Mesothelial cell of epicardium (in vitro differentiated cells): ENCODE data around the gene ALS2. TPM values are rescaled to one million over a fixed set of nuclear protein-coding genes. Genes with fewer than 3 reads are reported as not detected.

ENCODE experiments used
- DNase-seq, 2 experiments: peaks; one replicate each; pipeline ENCODE4 v3.0.0; 2021; ENCODE audit warnings: low spot score in 2 of 2; ENCODE audit not compliant: unreplicated experiment in 2 of 2
- H3K27ac Mint-ChIP-seq: 2 replicates; pipeline ENCODE4 v1.8.0; 2021; ENCODE audit warnings: mixed read lengths
- H3K27me3 Mint-ChIP-seq: 2 replicates; pipeline ENCODE4 v1.8.0; 2021; ENCODE audit warnings: low read depth, mixed read lengths
- H3K36me3 Mint-ChIP-seq: 2 replicates; pipeline ENCODE4 v1.8.0; 2021; ENCODE audit warnings: mixed read lengths
- H3K4me1 Mint-ChIP-seq: 2 replicates; pipeline ENCODE4 v1.8.0; 2021; ENCODE audit warnings: mixed read lengths
- H3K4me3 Mint-ChIP-seq: 2 replicates; pipeline ENCODE4 v1.8.0; 2021; ENCODE audit warnings: mild to moderate bottlenecking, moderate library complexity, mixed read lengths
- H3K9me3 Mint-ChIP-seq: 2 replicates; pipeline ENCODE4 v1.8.0; 2021; ENCODE audit warnings: mixed read lengths
- total RNA-seq: library from RNA; stranded (reverse); gene quantifications from 3 replicates; pipeline ENCODE4 v1.2.1, GENCODE V29; 2021
- TF ChIP-seq, protein P1 (sequence below): fragments of 200-600 bp; sonication (generic); IDR thresholded peaks from one replicate; pipeline ENCODE4 v1.5.0; 2021; ENCODE audit warnings: antibody characterized with exemption; ENCODE audit not compliant: unreplicated experiment

The ALS2 gene
- total RNA-seq, 1 donor from 2014 or later: 36.1 TPM

DNA sequence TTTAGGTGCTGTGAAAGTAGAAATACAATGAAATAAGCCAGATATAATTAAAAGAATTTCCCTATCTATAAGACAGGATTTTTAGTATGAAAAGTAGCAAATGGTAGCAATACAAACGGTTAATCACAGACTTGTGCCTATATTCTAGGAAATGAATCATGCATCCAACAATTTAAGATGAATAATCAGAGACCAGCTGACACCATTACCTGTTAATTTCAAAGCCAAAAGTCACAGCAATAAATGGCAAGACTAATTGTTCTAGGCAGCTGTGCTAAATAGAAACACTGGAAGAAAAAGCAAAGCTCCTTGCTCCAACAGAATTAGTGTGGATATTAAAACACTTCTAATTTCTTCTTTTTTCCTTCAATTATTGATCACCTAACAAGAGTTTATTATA is 47.2 kb downstream of the ALS2 start:
- Mint-ChIP-seq H3K36me3 (peaks cover 53% of the 10 kb centered on the region), H3K4me1 (no peaks in the 10 kb centered on the region), H3K4me3 (no peak overlapping the region), H3K27ac (no peak overlapping the region), H3K27me3 (no peaks in the 10 kb centered on the region), H3K9me3 (peaks cover 21% of the 10 kb centered on the region)
- TF ChIP-seq, protein P1, sequence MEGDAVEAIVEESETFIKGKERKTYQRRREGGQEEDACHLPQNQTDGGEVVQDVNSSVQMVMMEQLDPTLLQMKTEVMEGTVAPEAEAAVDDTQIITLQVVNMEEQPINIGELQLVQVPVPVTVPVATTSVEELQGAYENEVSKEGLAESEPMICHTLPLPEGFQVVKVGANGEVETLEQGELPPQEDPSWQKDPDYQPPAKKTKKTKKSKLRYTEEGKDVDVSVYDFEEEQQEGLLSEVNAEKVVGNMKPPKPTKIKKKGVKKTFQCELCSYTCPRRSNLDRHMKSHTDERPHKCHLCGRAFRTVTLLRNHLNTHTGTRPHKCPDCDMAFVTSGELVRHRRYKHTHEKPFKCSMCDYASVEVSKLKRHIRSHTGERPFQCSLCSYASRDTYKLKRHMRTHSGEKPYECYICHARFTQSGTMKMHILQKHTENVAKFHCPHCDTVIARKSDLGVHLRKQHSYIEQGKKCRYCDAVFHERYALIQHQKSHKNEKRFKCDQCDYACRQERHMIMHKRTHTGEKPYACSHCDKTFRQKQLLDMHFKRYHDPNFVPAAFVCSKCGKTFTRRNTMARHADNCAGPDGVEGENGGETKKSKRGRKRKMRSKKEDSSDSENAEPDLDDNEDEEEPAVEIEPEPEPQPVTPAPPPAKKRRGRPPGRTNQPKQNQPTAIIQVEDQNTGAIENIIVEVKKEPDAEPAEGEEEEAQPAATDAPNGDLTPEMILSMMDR: no peak
- DNase-seq: no peak

DNA sequence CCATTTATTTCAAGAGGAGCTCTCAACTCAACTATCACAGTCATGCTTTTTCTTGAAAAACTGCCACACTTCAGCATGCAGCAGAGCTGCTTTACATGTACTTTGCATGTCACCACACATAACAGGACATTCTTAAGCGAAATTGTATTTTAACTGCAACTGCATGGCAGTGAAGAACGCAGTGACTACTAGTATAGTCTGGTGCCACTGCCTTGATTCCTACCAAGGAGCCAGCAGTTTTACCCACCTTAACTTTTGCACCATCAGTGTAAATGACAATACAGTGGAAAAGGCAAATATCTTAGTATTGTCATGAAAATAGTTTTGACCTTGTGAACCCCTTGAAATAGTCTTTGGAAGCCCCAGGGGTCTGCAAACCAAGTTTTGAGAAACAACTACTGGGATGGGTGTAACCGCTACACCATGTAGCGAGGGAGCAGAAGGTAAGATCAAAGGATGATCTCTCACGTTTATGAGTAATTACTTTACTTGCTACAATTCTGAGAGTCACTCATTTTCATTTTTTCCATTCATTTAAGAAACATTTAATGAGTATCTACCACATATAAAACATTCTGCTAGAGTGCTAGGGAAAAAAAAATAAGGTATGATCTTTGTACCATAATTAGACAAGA is 50.0 kb downstream of the ALS2 start:
- H3K27me3 Mint-ChIP-seq: no peaks in the 10 kb centered on the region
- TF ChIP-seq, protein P1: no peak
- DNase-seq: no peak
- H3K9me3 Mint-ChIP-seq: peaks cover 8% of the 10 kb centered on the region
- no peak overlapping the region for H3K4me3 Mint-ChIP-seq
- peaks cover 43% of the 10 kb centered on the region for H3K36me3 Mint-ChIP-seq
- no peaks in the 10 kb centered on the region for H3K4me1 Mint-ChIP-seq
- no peak overlapping the region for H3K27ac Mint-ChIP-seq

DNA sequence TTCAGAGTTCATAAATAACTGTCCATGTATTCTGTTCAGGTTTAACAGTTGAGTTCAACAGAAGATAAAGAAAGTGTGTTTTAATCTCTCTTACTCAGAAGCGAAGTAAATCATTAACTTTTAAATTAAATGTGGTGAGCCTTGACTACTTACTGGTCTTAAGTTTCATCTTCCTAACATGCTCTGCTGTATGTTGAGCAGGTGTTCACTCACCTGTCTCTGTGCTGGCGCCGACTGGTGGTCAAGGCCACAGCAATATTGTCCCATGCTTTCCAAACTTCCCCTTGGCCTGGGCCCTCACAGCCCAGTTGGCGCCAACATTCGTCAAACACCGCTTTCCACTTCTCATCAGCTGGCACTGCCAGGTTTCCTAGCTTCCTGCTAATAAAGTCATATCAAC is 65.3 kb downstream of the ALS2 start:
- Mint-ChIP-seq H3K36me3 (peaks cover 52% of the 10 kb centered on the region), H3K9me3 (peaks cover 7% of the 10 kb centered on the region), H3K27ac (no peak overlapping the region), H3K4me3 (no peak overlapping the region), H3K4me1 (no peaks in the 10 kb centered on the region), H3K27me3 (no peaks in the 10 kb centered on the region)
- TF ChIP-seq, protein P1: no peak
- DNase-seq: no peak

DNA sequence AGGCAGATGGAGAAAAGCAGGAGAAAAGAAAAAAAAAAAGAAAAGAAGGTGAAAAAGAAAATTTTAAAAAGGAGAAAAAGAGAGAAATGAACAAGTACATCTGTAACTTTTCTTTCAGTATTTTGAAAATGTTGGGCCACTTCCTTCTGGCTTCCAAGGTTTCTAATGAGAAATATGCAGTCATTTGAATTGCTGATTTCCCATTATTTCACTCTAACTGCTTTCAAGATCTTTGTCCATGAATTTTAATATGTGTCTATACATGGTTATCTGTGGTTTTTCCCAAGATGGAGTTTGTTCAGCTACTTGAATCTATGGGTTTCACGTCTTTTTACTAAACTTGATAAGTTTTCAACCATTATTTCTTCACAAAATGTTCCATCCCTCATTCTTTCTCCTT is 68.0 kb downstream of the ALS2 start:
- no peaks in the 10 kb centered on the region for H3K4me1 Mint-ChIP-seq
- H3K9me3 Mint-ChIP-seq: no peaks in the 10 kb centered on the region
- H3K4me3 Mint-ChIP-seq: no peak overlapping the region
- H3K27ac Mint-ChIP-seq: no peak overlapping the region
- TF ChIP-seq, protein P1: no peak
- H3K36me3 Mint-ChIP-seq: peaks cover 43% of the 10 kb centered on the region
- DNase-seq: no peak
- no peaks in the 10 kb centered on the region for H3K27me3 Mint-ChIP-seq

DNA sequence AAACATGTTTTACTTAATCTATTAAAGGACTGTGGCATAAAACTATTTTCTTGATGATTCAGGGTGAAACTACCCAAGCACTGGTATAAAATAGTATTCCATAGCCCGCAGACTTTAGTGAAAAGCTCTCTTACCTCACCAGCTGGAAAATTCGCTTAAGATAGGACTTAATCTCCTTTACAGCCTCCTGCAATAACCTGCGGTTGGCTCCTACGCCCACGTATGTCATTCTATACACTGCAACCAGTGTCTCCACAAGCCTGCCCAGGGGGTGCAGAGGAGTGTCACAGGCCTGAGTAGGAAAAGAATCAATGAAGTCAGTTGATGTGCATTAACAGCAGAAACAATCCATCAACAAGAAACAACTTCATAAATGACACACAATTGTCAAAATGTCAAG is 71.0 kb downstream of the ALS2 start:
- no peaks in the 10 kb centered on the region for H3K9me3 Mint-ChIP-seq
- H3K36me3 Mint-ChIP-seq: peaks cover 43% of the 10 kb centered on the region
- no peak overlapping the region for H3K27ac Mint-ChIP-seq
- TF ChIP-seq, protein P1: no peak
- no peaks in the 10 kb centered on the region for H3K4me1 Mint-ChIP-seq
- H3K4me3 Mint-ChIP-seq: no peak overlapping the region
- no peak for DNase-seq
- H3K27me3 Mint-ChIP-seq: no peaks in the 10 kb centered on the region

DNA sequence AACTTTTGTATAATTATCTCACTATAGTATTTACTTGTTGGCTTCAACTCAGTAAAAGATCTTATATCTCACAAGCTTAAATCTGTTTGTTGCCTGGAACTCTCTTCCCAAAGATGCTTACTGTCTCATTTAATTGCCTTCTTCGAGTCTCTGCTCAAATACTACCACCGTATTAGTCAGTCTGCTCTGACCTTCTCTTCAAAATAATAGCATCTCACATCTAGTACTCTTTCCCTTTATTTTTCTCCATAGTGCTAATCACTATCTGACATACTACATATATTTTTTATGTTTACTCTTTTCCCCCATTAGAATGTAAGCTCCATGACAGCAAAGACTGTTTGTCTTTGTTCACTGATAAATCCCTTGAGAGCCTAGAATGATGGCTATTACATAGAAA is 71.7 kb downstream of the ALS2 start:
- H3K36me3 Mint-ChIP-seq: peaks cover 43% of the 10 kb centered on the region
- no peaks in the 10 kb centered on the region for H3K4me1 Mint-ChIP-seq
- no peaks in the 10 kb centered on the region for H3K9me3 Mint-ChIP-seq
- TF ChIP-seq, protein P1: no peak
- no peak overlapping the region for H3K27ac Mint-ChIP-seq
- H3K4me3 Mint-ChIP-seq: no peak overlapping the region
- no peaks in the 10 kb centered on the region for H3K27me3 Mint-ChIP-seq
- DNase-seq: no peak
